GM18508 (cell line): ENCODE data around the gene PEX5L.

ENCODE experiments used
- ATAC-seq: cut with Tn5 transposase; IDR thresholded peaks from one replicate; pipeline ENCODE4 v1.9.1; 2021; ENCODE audit warnings: moderate number of reproducible peaks; ENCODE audit not compliant: insufficient read depth, unreplicated experiment

PEX5L gene

GRCh38 chr3:179907784-179908482 is 128.8 kb downstream of the PEX5L start:
- ATAC-seq = no peak

- ATAC-seq = no peak
Observed at GRCh38 chr3:179902061-179902460, 134.7 kb downstream of the PEX5L start.

- no peak for ATAC-seq
Observed at GRCh38 chr3:179898024-179898423, 138.7 kb downstream of the PEX5L start.

- ATAC-seq = no peak
Observed at GRCh38 chr3:179897231-179897630, 139.5 kb downstream of the PEX5L start.

- no peak for ATAC-seq
Observed at GRCh38 chr3:179896507-179896906, 140.2 kb downstream of the PEX5L start.

- no peak for ATAC-seq
Observed at GRCh38 chr3:179895330-179895729, 141.4 kb downstream of the PEX5L start.

GRCh38 chr3:179887295-179887943 is 149.3 kb downstream of the PEX5L start:
- ATAC-seq = no peak

- ATAC-seq = no peak
Observed at GRCh38 chr3:179885950-179886349, 150.8 kb downstream of the PEX5L start.

GRCh38 chr3:179884136-179884535 is 152.6 kb downstream of the PEX5L start:
- ATAC-seq = no peak

- ATAC-seq = peak; percentile 71
Observed at GRCh38 chr3:179882292-179882691, 154.4 kb downstream of the PEX5L start.

- ATAC-seq = no peak
Observed at GRCh38 chr3:179881791-179882190, 154.9 kb downstream of the PEX5L start.

GRCh38 chr3:179880868-179881267 is 155.9 kb downstream of the PEX5L start:
- no peak for ATAC-seq

- ATAC-seq = no peak
Observed at GRCh38 chr3:179876440-179876839, 160.3 kb downstream of the PEX5L start.

GRCh38 chr3:179872842-179873241 is 163.9 kb downstream of the PEX5L start:
- ATAC-seq = no peak

- ATAC-seq = no peak
Observed at GRCh38 chr3:179871782-179872181, 165.0 kb downstream of the PEX5L start.

GRCh38 chr3:179868715-179869114 is 168.0 kb downstream of the PEX5L start:
- ATAC-seq = no peak

- no peak for ATAC-seq
Observed at GRCh38 chr3:179867961-179868360, 168.8 kb downstream of the PEX5L start.

- no peak for ATAC-seq
Observed at GRCh38 chr3:179865861-179866505, 170.8 kb downstream of the PEX5L start.

GRCh38 chr3:179861953-179862352 is 174.8 kb downstream of the PEX5L start:
- no peak for ATAC-seq

- no peak for ATAC-seq
Observed at GRCh38 chr3:179861292-179861691, 175.4 kb downstream of the PEX5L start.

- ATAC-seq = no peak
Observed at GRCh38 chr3:179860275-179861107, 176.2 kb downstream of the PEX5L start.
